ENCODE data around the gene SURF2.
"Not testable (repeated sequence)": the region's sequence is repeated elsewhere in the genome, so short reads cannot be mapped to it uniquely, and the experiment has no call there.

SURF2 gene

DNA sequence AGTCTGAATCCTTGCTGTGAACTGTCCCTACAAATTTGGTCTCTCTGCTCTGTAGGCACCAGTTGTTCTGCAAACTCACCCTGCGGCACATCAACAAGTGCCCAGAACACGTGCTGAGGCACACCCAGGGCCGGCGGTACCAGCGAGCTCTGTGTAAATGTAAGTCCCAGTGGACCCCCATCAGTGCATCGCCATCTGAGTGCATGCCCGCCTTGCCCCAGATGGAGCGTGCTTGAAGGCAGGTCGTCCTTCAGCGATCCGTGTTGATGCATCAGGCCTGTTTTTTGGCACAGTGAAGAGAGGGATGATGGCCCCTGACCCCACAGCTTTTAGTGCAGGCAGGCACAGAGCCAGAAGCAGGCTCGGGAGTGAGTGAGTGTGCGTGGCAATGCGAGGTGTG, 1.3 kb downstream of the SURF2 start:
- no peak for DNase-seq

DNA sequence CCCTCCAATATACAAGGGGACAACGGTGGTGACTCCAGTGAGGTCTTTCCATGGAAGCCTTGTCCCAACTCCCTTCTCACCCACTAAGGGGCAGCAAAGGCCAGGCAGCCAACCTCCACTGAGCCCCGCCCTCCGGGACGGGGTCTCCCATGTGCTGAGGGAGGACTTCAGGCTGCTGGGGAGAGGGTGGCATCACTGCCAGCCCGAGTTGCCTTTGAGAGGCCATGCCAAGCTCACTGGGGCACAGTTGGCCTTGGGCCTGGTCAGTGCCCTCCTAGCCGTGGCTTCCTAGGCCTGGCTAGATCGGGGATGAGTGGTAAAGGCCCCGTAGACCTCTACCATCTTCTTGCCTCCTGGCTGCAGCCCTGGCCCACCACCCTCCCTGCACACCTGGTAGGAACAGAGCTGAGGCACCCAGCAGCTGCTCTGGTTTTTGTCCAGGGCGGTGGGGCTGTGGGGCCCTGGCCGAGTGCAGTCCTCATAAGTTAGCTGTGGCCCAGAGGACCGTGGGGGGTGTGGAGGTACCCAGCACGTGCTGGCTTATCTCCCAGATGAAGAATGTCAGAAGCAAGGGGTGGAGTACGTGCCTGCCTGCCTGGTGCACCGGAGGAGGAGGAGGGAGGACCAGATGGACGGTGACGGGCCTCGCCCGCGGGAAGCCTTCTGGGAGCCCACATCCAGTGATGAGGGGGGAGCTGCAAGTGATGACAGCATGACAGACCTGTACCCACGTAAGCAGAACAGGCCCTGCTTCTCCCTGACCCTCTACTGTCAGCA, 3.2 kb downstream of the SURF2 start:
- DNase-seq = no peak

DNA sequence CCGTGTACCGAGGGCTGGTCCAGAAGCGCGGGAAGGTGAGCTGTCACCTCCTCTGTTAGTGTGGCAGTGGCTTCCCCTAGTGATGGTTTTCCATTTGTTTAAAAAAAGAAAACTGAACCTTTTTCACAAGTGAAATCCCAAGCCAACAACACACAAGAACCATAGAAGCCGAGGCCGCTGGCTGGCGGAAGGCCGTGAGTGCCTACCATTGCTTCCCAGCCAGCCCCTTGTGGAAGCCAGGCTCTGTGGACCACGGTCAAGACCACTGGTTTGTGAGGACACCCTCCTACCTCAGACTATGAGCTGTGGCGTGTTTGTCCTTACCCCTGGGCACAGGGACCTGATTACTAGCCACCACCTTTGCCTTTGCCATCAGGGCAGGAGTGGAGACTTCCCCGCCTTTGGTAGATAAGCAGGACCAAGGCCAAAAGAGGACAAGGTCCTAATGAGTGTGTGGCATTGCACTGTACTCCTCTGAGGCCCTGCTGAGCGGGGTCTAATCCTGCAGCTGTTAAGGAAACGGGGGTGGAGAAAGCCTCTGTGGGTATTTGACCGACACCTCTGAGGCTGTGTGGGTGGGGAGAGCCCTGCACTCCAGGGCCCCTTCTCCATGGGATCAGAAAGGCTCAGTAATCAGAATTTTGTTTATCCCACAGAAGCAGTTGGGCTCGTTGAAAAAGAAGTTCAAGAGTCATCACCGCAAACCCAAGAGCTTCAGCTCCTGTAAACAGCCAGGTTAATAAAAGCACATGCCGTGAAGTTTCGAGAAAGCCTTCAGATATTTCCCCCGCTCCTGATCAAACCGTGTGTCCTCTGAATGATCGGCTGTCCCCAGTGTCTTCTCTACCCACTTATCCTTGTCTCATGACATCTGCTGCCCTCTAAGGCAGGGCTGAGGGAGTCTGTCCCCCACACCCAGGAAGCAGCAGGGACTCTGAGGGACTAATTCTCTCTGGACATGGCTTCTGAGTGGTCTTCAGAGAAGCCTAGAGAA, 4.3 kb downstream of the SURF2 start:
- no peak for DNase-seq

DNA sequence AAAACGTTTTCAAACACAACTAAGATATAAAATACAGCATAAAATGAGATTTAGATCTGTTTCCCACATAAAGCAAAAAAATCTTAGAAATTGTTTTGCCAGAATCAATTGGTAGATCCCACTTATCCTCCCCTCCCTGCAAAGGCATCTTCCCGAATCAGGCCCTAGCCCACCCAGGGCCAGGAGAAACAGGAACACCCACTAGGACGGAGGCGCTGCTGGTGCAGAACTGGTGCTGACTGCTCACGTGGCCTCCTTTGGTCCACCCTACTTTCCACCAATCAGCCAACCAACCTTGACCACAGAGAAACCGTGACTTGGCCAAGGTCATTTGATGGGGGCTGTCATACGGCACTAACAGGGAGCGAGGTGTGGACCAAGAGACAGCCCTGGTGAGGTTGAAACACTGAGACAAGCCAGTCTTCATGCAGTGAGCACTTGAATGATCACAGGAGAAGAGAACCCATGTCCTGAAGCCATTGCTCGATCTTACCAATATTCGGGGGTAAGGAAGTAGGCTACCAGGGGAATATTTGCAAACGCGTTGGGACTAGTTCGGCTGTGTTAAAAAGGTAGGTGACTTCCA, 5.2 kb downstream of the SURF2 start:
- no peak for DNase-seq

DNA sequence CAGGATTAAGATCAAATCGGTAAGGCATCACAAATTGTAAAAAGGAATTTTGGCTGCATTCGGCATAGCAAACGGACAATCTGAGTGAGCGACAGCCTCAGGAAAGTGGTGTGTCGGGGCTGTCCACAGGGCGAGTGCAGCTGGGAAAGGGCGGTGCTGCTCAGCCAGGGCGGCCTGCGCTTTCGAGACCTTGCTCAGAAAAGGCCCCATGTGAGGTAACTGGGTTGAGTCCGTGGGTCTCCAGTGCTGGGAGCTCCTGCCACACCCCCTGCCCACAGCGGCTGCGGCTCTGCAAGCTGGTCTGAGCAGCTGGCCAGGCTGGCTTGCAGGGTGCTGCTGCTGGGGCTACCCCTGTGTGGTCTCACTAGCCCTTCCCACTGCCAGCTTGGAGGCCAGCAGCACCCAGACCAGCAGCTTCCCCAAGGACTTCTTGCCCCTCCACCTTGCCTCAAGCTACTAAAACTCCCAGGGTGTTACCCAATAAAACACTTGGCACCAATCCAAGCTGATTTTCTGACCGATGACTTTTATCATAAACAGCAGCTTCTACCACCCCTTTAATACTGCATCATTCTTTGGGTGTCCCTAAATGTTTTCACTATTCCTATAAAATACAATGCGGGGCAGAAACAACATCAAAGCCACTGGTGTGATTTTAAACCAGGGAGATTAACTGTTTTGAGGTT, 6.2 kb downstream of the SURF2 start:
- no peak for DNase-seq

- no peak for DNase-seq
Measured at GRCh38 chr9:133366435-133366834, 10.1 kb downstream of the SURF2 start.

GRCh38 chr9:133367221-133367620, 10.9 kb downstream of the SURF2 start:
- no peak for DNase-seq

GRCh38 chr9:133367778-133368177, 11.4 kb downstream of the SURF2 start:
- no peak for DNase-seq

DNA sequence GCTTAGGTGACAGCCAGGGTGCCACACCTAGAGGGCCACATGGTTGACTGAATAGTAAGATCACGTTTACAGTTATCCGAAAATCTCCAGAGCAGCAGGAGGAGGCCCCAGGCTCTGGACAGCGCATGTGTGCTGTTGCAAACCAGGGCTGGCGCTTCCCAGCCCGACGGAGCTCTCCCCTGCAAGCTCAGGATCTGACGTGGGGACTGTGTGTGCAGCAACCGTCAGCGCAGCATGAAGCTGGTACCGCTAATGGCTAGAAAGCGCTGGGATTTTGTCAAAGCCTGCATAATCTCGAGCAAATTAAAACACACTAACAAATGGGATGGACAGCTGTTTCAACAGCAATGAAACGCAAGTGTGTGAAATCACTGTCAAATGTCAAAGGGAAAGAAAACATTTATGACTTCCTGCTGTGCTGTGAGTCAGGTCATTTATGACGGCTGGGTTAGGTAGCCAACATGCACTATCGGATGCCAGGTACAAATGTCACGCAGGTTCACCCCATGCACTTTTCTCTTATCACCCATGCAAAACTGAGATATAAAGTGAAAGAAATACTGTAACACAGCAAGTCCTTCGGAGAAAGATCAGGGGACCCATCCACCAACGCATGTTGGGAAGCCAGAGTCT, 12.0 kb downstream of the SURF2 start:
- DNase-seq = no peak

GRCh38 chr9:133369422-133369821, 13.1 kb downstream of the SURF2 start:
- DNase-seq = no peak

GRCh38 chr9:133369933-133370332, 13.6 kb downstream of the SURF2 start:
- peak; percentile 22 for DNase-seq

- DNase-seq = no peak
Measured at GRCh38 chr9:133370685-133371084, 14.3 kb downstream of the SURF2 start.

DNA sequence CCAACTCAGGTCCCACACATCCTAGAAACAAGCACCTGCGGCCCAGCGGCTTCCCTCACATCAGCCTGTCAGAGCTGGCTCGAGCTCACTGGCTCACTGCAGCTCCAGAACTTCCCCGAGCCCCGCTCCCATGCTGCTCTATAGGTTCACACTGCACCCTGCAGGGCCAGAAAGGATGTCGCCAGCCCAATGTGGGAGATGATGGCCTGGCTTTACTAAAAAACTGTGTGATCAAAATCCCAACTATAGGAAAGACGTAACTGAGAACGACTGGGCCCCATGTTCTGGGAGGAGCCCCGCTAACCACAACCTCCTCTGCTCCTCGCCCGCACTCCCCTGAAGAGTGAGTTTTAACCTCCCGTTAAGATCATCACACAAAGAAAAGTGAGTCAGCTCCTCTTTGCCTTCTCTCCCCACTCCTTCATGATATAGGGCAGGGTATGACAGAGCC, 14.9 kb downstream of the SURF2 start:
- peak; percentile 25 for DNase-seq

DNA sequence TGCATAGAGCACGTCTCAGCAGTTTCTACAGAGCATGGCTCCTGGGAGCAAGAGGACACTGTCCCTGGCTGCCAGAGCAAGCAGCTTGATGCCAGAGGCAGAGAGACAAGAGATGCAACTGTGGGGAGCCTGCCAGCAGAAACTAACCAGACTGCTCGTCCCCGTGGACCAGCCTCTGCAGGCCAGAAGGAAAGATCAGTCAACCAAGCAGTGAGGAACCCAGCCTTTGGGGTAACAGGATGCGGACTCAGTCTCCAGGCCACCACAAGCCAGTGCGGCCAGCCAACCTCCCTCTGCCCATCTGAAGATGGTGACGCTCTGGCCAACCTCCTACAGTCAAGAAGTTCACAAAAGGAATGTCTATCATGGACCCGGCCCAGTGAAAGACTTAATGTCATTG, 15.8 kb downstream of the SURF2 start:
- DNase-seq = no peak

DNA sequence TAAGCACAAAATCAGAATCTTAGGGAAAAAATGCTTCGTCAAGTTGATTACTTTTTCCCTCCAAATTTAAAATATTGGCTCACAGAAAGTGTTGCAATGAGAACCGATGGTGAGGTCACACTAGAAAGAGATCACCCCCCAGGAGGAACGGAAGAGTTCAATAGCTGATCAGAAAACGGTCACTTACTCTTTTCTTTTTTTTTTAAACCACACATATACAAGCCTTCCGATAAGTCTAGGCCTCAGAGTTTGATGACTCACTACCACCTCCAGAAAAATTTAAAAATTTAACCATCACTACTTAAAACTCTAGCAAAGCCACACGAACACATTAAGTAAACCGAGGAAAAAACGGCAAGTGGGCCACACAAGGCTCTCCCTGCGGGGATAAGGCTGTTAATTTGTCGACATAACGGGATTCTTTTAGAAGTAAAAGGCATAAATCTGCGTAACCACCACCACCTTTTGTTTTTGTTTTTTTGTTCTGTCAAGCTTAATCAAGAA, 18.3 kb downstream of the SURF2 start:
- no peak for DNase-seq

GRCh38 chr9:133375116-133375723, 18.9 kb downstream of the SURF2 start:
- peak; percentile 33 for DNase-seq

GRCh38 chr9:133375724-133376654, 19.6 kb downstream of the SURF2 start, which contains the start of the genes STKLD1 and SURF4:
Gene STKLD1 (plus strand): TSS chr9:133376366. CDS start chr9:133376474, 108 bp downstream.
Gene SURF4 (minus strand): TSS chr9:133376060. CDS start chr9:133375969, 91 bp downstream.
- DNase-seq = peak; percentile 92

DNA sequence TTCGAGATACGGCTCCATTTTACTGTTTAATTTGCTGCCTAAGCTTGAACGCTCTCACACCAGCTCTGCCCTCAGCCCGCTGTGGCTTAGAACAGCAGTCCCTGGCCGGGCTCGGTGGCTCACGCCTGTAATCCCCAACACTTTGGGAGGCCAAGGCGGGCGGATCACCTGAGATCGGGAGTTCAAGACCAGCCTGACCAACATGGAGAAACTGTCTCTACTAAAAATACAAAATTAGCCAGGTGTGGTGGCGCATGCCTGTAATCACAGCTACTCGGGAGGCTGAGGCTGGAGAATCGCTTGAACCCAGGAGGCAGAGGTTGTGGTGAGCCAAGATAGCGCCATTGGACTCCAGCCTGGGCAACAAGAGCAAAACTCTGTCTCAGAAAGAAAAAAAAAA, 20.9 kb downstream of the SURF2 start:
- DNase-seq = not testable (repeated sequence)

GRCh38 chr9:133377721-133378216, 21.4 kb downstream of the SURF2 start:
- DNase-seq = no peak

DNA sequence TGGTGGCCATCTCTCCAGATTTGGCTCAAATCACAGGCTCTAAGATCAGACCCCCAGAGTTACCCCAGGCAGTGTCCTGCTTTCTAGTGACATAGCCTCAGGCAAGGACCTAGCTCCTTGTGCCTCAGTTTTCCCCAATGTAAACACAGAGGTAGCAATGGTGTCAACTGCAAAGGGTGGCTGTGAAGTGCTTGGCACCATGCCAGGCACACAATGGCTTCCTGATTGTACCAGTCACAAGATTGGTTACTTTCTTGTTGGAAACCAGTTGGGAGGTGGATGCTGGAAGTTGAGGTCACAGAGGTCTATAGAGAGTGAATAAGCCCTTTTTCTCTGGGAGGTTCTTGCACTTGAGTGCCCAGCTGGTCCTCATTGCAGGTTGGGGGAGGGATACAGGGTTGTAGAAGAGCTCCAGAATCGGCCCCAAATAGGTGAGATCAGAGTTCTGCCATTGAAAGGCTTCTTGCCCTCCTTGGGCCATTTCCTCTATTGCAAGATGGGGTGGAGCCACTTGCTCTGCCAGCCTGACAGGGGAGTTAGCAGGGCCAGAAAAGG, 22.1 kb downstream of the SURF2 start:
- DNase-seq = no peak
